GM23338 (cell line): ENCODE results near the gene TPP2. TPM values are rescaled to one million over a fixed set of nuclear protein-coding genes. Genes with fewer than 3 reads are reported as not detected.

Experiments used
- ATAC-seq: fragments of 200-7000 bp; cut with Tn5 transposase; 3 replicates; pipeline ENCODE4 v1.9.1; 2020
- DNase-seq: peaks from one replicate; pipeline ENCODE4 v3.0.0-alpha.2; 2015; ENCODE audit warnings: low spot score
- H2AFZ ChIP-seq: fragments of 200-600 bp; sonication (generic); 2 replicates; pipeline ENCODE4 v1.8.0; 2016; ENCODE audit warnings: antibody characterized with exemption, mild to moderate bottlenecking, moderate library complexity
- H3F3A ChIP-seq: fragments of 200-600 bp; sonication (generic); replicated peaks from 2 replicates; pipeline ENCODE4 v1.8.0; 2017; ENCODE audit warnings: antibody characterized with exemption, mixed run types, low read depth
- H3K27ac ChIP-seq: fragments of 200-600 bp; sonication (generic); 2 replicates; pipeline ENCODE4 v1.6.1; 2016; ENCODE audit warnings: low read depth
- H3K27me3 ChIP-seq: fragments of 200-600 bp; sonication (generic); 2 replicates; pipeline ENCODE4 v1.8.0; 2016; ENCODE audit warnings: mild to moderate bottlenecking, mixed run types, moderate library complexity; ENCODE audit not compliant: insufficient read depth
- H3K36me3 ChIP-seq: fragments of 200-600 bp; sonication (generic); 2 replicates; pipeline ENCODE4 v1.8.0; 2016; ENCODE audit warnings: mild to moderate bottlenecking; ENCODE audit not compliant: insufficient read depth
- H3K4me1 ChIP-seq: fragments of 200-600 bp; sonication (generic); 2 replicates; pipeline ENCODE4 v1.8.0; 2016; ENCODE audit warnings: mild to moderate bottlenecking, moderate library complexity; ENCODE audit not compliant: insufficient read depth
- H3K4me2 ChIP-seq: fragments of 200-600 bp; sonication (generic); 2 replicates; pipeline ENCODE4 v1.7.1; 2017; ENCODE audit warnings: mixed run types
- H3K4me3 ChIP-seq: fragments of 200-600 bp; sonication (generic); 2 replicates; pipeline ENCODE4 v1.6.1; 2016; ENCODE audit warnings: mixed run types
- H3K79me2 ChIP-seq: fragments of 200-600 bp; sonication (generic); replicated peaks from 2 replicates; pipeline ENCODE4 v1.8.0; 2017; ENCODE audit warnings: mild to moderate bottlenecking; ENCODE audit not compliant: insufficient read depth
- H3K9me2 ChIP-seq: fragments of 200-600 bp; sonication (generic); 2 replicates; pipeline ENCODE4 v1.8.0; 2017; ENCODE audit not compliant: insufficient read depth
- H4K20me1 ChIP-seq: fragments of 200-600 bp; sonication (generic); replicated peaks from 2 replicates; pipeline ENCODE4 v1.8.0; 2017; ENCODE audit warnings: mild to moderate bottlenecking; ENCODE audit not compliant: insufficient read depth
- H3K27ac Mint-ChIP-seq: 2 replicates; pipeline ENCODE4 v1.8.0; 2020; ENCODE audit warnings: inconsistent platforms, mild to moderate bottlenecking, moderate library complexity, mixed read lengths
- H3K27me3 Mint-ChIP-seq: 3 replicates; pipeline ENCODE4 v1.8.0; 2022; ENCODE audit warnings: low read depth, mild to moderate bottlenecking, moderate library complexity, mixed read lengths, inconsistent platforms; ENCODE audit not compliant: insufficient read depth, poor library complexity
- H3K36me3 Mint-ChIP-seq: 3 replicates; pipeline ENCODE4 v1.8.0; 2021; ENCODE audit warnings: low read depth, mild to moderate bottlenecking, inconsistent platforms, moderate library complexity, mixed read lengths
- H3K4me1 Mint-ChIP-seq: 3 replicates; pipeline ENCODE4 v1.8.0; 2020; ENCODE audit warnings: mild to moderate bottlenecking, inconsistent platforms, mixed read lengths
- H3K4me3 Mint-ChIP-seq: 3 replicates; pipeline ENCODE4 v1.8.0; 2021; ENCODE audit warnings: moderate library complexity, mild to moderate bottlenecking, inconsistent platforms, mixed read lengths
- H3K9me3 Mint-ChIP-seq: 3 replicates; pipeline ENCODE4 v1.8.0; 2020; ENCODE audit warnings: moderate library complexity, mild to moderate bottlenecking, inconsistent platforms, mixed read lengths
- CREB1 ChIP-seq: fragments of 250-450 bp; sonication (Bioruptor Pico); IDR thresholded peaks from 2 replicates; pipeline ENCODE4 v1.5.0; 2020; ENCODE audit warnings: low read depth, mild to moderate bottlenecking, moderate library complexity
- EZH2phosphoT487 ChIP-seq: fragments of 200-600 bp; sonication (generic); IDR thresholded peaks from one replicate; pipeline ENCODE4 v1.8.1; 2018; ENCODE audit warnings: antibody characterized with exemption; ENCODE audit not compliant: unreplicated experiment
- JUNB ChIP-seq: IDR thresholded peaks from one replicate; pipeline ENCODE4 v1.6.1; 2016; ENCODE audit warnings: antibody characterized with exemption; ENCODE audit not compliant: unreplicated experiment
- NANOG ChIP-seq: IDR thresholded peaks from 2 replicates; pipeline ENCODE4 v1.6.1; 2016; ENCODE audit warnings: antibody characterized with exemption, borderline replicate concordance
- POLR2AphosphoS5 ChIP-seq: IDR thresholded peaks from 2 replicates; pipeline ENCODE4 v1.6.1; 2016; ENCODE audit warnings: antibody characterized with exemption, low read depth
- polyA plus RNA-seq: library from polyadenylated mRNA; unstranded; fragments of >200 nt; fragmentation: Nextera tagmentation; extraction: Ambion mirVana; gene quantifications from 2 replicates; pipeline ENCODE4 v1.2.1, GENCODE V29; 2016
- total RNA-seq: library from RNA; depleted of rRNA; stranded (reverse); fragments of >200 nt; shearing (Covaris generic); gene quantifications from 2 replicates; pipeline ENCODE4 v1.2.3, GENCODE V29; 2014
- TF ChIP-seq, protein P1 (sequence below): fragments of 250-450 bp; sonication (Bioruptor Pico); IDR thresholded peaks from 2 replicates; pipeline ENCODE4 v1.5.0; 2020; ENCODE audit warnings: mild to moderate bottlenecking, moderate library complexity
- TF ChIP-seq, protein P2 (sequence below): IDR thresholded peaks from one replicate; pipeline ENCODE4 v1.6.1; 2018; ENCODE audit warnings: antibody characterized with exemption; ENCODE audit not compliant: unreplicated experiment
- TF ChIP-seq, protein P3 (sequence below): IDR thresholded peaks from 2 replicates; pipeline ENCODE4 v1.6.1; 2016; ENCODE audit warnings: antibody characterized with exemption

Gene TPP2
- total and polyA plus RNA-seq, 2 experiments from 2014 or later = 56.6 to 111 TPM

DNA sequence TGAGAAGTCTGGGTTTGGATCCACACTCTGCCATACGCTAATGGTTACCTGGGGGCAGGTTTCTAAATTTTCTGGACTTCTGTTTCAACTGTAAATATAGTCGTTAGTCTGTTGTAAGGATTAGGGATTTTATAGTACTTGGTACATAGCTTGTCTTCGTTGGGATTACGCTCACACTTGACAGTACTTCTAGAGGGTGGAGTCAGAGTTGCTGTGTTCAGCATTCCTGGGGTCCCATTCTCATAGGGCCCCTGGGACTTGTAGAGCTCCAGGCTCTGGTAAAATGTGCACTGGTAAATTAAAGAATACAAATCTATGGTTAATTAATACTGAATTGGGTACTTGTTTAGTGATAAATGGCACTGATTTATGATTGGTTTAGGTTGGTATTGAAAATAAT is 45.2 kb downstream of the TPP2 start (continued):
- TF ChIP-seq, protein P1, sequence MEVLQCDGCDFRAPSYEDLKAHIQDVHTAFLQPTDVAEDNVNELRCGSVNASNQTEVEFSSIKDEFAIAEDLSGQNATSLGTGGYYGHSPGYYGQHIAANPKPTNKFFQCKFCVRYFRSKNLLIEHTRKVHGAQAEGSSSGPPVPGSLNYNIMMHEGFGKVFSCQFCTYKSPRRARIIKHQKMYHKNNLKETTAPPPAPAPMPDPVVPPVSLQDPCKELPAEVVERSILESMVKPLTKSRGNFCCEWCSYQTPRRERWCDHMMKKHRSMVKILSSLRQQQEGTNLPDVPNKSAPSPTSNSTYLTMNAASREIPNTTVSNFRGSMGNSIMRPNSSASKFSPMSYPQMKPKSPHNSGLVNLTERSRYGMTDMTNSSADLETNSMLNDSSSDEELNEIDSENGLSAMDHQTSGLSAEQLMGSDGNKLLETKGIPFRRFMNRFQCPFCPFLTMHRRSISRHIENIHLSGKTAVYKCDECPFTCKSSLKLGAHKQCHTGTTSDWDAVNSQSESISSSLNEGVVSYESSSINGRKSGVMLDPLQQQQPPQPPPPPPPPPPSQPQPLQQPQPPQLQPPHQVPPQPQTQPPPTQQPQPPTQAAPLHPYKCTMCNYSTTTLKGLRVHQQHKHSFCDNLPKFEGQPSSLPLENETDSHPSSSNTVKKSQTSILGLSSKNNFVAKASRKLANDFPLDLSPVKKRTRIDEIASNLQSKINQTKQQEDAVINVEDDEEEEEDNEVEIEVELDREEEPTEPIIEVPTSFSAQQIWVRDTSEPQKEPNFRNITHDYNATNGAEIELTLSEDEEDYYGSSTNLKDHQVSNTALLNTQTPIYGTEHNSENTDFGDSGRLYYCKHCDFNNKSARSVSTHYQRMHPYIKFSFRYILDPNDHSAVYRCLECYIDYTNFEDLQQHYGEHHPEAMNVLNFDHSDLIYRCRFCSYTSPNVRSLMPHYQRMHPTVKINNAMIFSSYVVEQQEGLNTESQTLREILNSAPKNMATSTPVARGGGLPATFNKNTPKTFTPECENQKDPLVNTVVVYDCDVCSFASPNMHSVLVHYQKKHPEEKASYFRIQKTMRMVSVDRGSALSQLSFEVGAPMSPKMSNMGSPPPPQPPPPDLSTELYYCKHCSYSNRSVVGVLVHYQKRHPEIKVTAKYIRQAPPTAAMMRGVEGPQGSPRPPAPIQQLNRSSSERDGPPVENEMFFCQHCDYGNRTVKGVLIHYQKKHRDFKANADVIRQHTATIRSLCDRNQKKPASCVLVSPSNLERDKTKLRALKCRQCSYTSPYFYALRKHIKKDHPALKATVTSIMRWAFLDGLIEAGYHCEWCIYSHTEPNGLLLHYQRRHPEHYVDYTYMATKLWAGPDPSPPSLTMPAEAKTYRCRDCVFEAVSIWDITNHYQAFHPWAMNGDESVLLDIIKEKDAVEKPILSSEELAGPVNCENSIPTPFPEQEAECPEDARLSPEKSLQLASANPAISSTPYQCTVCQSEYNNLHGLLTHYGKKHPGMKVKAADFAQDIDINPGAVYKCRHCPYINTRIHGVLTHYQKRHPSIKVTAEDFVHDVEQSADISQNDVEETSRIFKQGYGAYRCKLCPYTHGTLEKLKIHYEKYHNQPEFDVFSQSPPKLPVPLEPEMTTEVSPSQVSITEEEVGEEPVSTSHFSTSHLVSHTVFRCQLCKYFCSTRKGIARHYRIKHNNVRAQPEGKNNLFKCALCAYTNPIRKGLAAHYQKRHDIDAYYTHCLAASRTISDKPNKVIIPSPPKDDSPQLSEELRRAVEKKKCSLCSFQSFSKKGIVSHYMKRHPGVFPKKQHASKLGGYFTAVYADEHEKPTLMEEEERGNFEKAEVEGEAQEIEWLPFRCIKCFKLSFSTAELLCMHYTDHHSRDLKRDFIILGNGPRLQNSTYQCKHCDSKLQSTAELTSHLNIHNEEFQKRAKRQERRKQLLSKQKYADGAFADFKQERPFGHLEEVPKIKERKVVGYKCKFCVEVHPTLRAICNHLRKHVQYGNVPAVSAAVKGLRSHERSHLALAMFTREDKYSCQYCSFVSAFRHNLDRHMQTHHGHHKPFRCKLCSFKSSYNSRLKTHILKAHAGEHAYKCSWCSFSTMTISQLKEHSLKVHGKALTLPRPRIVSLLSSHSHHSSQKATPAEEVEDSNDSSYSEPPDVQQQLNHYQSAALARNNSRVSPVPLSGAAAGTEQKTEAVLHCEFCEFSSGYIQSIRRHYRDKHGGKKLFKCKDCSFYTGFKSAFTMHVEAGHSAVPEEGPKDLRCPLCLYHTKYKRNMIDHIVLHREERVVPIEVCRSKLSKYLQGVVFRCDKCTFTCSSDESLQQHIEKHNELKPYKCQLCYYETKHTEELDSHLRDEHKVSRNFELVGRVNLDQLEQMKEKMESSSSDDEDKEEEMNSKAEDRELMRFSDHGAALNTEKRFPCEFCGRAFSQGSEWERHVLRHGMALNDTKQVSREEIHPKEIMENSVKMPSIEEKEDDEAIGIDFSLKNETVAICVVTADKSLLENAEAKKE (CRISPR knock-in tag) = no peak
- TF ChIP-seq NANOG = no peak
- TF ChIP-seq, protein P2, sequence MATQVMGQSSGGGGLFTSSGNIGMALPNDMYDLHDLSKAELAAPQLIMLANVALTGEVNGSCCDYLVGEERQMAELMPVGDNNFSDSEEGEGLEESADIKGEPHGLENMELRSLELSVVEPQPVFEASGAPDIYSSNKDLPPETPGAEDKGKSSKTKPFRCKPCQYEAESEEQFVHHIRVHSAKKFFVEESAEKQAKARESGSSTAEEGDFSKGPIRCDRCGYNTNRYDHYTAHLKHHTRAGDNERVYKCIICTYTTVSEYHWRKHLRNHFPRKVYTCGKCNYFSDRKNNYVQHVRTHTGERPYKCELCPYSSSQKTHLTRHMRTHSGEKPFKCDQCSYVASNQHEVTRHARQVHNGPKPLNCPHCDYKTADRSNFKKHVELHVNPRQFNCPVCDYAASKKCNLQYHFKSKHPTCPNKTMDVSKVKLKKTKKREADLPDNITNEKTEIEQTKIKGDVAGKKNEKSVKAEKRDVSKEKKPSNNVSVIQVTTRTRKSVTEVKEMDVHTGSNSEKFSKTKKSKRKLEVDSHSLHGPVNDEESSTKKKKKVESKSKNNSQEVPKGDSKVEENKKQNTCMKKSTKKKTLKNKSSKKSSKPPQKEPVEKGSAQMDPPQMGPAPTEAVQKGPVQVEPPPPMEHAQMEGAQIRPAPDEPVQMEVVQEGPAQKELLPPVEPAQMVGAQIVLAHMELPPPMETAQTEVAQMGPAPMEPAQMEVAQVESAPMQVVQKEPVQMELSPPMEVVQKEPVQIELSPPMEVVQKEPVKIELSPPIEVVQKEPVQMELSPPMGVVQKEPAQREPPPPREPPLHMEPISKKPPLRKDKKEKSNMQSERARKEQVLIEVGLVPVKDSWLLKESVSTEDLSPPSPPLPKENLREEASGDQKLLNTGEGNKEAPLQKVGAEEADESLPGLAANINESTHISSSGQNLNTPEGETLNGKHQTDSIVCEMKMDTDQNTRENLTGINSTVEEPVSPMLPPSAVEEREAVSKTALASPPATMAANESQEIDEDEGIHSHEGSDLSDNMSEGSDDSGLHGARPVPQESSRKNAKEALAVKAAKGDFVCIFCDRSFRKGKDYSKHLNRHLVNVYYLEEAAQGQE = no peak
- TF ChIP-seq CREB1 (CRISPR knock-in tag) = no peak

DNA sequence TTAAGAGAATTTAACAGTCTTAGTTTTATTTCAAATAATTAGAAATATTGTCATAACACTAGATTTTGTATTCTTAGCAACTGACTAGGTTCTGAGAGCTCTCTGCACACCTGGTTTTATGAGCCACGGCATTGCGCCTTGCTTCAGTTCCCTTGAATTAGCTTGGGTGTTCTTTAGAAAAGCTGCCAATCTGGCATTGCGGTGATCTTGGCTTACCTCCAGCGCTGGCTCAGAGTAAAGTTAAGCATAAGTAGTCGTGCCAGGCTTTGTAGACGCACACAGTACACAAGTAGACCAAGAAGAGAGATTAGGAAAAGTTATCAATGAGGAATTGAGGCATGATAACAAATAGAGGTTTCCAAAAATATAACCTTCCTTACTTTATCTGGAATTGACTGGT is 45.7 kb downstream of the TPP2 start:
- Mint-ChIP-seq H3K9me3 (no peaks in the 10 kb centered on the region), H3K27ac (no peak overlapping the region), H3K27me3 (no peaks in the 10 kb centered on the region), H3K4me3 (no peak overlapping the region), H3K36me3 (peaks cover 74% of the 10 kb centered on the region), H3K4me1 (no peaks in the 10 kb centered on the region)
- H3K79me2 ChIP-seq = no peaks in the 10 kb centered on the region
- H2AFZ ChIP-seq = no peak overlapping the region
- no peaks in the 10 kb centered on the region for H3K9me2 ChIP-seq
- ATAC-seq = no peak
- DNase-seq = no peak
- H3K4me3 ChIP-seq = no peak overlapping the region
- no peaks in the 10 kb centered on the region for H3K27me3 ChIP-seq
- H3K4me1 ChIP-seq = no peaks in the 10 kb centered on the region
- H3F3A ChIP-seq = no peaks in the 10 kb centered on the region
- H4K20me1 ChIP-seq = peaks cover 11% of the 10 kb centered on the region; the same call in 1 of the 2 replicates
- H3K27ac ChIP-seq = no peak overlapping the region
- no peak overlapping the region for H3K4me2 ChIP-seq
- peaks cover 66% of the 10 kb centered on the region for H3K36me3 ChIP-seq
- TF ChIP-seq POLR2AphosphoS5 (no peak), EZH2phosphoT487 (no peak), JUNB (no peak), CREB1 (CRISPR knock-in tag) (no peak)
- TF ChIP-seq, protein P2 = no peak
- TF ChIP-seq, protein P3, sequence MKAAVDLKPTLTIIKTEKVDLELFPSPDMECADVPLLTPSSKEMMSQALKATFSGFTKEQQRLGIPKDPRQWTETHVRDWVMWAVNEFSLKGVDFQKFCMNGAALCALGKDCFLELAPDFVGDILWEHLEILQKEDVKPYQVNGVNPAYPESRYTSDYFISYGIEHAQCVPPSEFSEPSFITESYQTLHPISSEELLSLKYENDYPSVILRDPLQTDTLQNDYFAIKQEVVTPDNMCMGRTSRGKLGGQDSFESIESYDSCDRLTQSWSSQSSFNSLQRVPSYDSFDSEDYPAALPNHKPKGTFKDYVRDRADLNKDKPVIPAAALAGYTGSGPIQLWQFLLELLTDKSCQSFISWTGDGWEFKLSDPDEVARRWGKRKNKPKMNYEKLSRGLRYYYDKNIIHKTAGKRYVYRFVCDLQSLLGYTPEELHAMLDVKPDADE = no peak
